Activated CD4-positive, alpha-beta memory T cell treated with anti-CD3 and anti-CD28 coated beads, Interleukin-2, amount 10 ng/mL, durations not matched to agents 7 days and 5 days (primary cell): Measurements from ENCODE around the gene FBXL16. TPM values are rescaled to one million over a fixed set of nuclear protein-coding genes. Genes with fewer than 3 reads are reported as not detected.

ENCODE experiments used
- total RNA-seq, 2 experiments: library from RNA; stranded (reverse); gene quantifications; one replicate each; pipeline ENCODE4 v1.2.3, GENCODE V29; 2021

Gene FBXL16
- total RNA-seq, 2 experiments from 2014 or later = 30.9 to 34.6 TPM

Other genes with a start within 250 kb of the FBXL16 start
- gene CAPN15, start 178.1 kb downstream of the FBXL16 start, total RNA-seq = 10 to 100 TPM; 91.7 to 93.4 TPM
- gene PRR35, start 145.4 kb downstream of the FBXL16 start, total RNA-seq = not detected
- 1 to 10 TPM; 2.3 to 2.6 TPM for gene NHLRC4, start 138.8 kb downstream of the FBXL16 start, total RNA-seq
- 10 to 100 TPM; 33.7 to 35.1 TPM for gene PIGQ, start 135.8 kb downstream of the FBXL16 start, total RNA-seq
- 10 to 100 TPM; 12.2 to 14.2 TPM for gene RAB40C, start 115.7 kb downstream of the FBXL16 start, total RNA-seq
- gene WFIKKN1, start 74.8 kb downstream of the FBXL16 start, total RNA-seq = under 1 TPM; 0.10 to 0.13 TPM
- gene METTL26, start 69.5 kb downstream of the FBXL16 start, total RNA-seq = 10 to 100 TPM; 66.6 to 67.5 TPM
- 10 to 100 TPM; 20.3 to 22.8 TPM for gene MCRIP2, start 64.0 kb downstream of the FBXL16 start, total RNA-seq
- 10 to 100 TPM; 58.0 to 58.4 TPM for gene WDR90, start 56.4 kb downstream of the FBXL16 start, total RNA-seq
- 100 to 1,000 TPM; 140 to 141 TPM for gene RHOT2, start 37.7 kb downstream of the FBXL16 start, total RNA-seq
- 1 to 10 TPM; 1.5 TPM for gene RHBDL1, start 30.1 kb downstream of the FBXL16 start, total RNA-seq
- gene STUB1, start 25.4 kb downstream of the FBXL16 start, total RNA-seq = 10 to 100 TPM; 63.9 to 78.3 TPM
- 10 to 100 TPM; 27.1 to 27.2 TPM for gene JMJD8, start 21.5 kb downstream of the FBXL16 start, total RNA-seq
- gene WDR24, start 15.4 kb downstream of the FBXL16 start, total RNA-seq = 10 to 100 TPM; 18.1 to 18.7 TPM
- gene METRN, start 9.3 kb upstream of the FBXL16 start, total RNA-seq = 1 to 10 TPM; 4.4 to 6.2 TPM
- 1 to 10 TPM; 8.4 to 9.3 TPM for gene ANTKMT, start 15.3 kb upstream of the FBXL16 start, total RNA-seq
- gene CCDC78, start 20.6 kb upstream of the FBXL16 start, total RNA-seq = 1 to 10 TPM; 1.9 to 2.3 TPM
- gene HAGHL, start 21.3 kb upstream of the FBXL16 start, total RNA-seq = 1 to 10 TPM; 8.9 to 9.1 TPM
- 10 to 100 TPM; 34.0 to 34.8 TPM for gene CIAO3, start 35.2 kb upstream of the FBXL16 start, total RNA-seq
- not detected for gene MSLN, start 54.9 kb upstream of the FBXL16 start, total RNA-seq
- 10 to 100 TPM; 22.2 to 22.3 TPM for gene RPUSD1, start 82.6 kb upstream of the FBXL16 start, total RNA-seq
- 10 to 100 TPM; 77.6 to 80.0 TPM for gene CHTF18, start 82.8 kb upstream of the FBXL16 start, total RNA-seq
- not detected for gene GNG13, start 94.9 kb upstream of the FBXL16 start, total RNA-seq